Mesenchymal stem cell (in vitro differentiated cells and primary cell): Measurements from ENCODE around the gene TEAD1.

Experiments
- DNase-seq: peaks from one replicate; pipeline ENCODE4 v3.0.0-alpha.2; 2013
- H2AFZ ChIP-seq: one replicate; pipeline ENCODE4 v1.6.1; 2013; ENCODE audit warnings: low read depth, mild to moderate bottlenecking, control low read depth, inconsistent platforms, low read length, moderate library complexity
- H2AK5ac ChIP-seq: 2 replicates; pipeline ENCODE4 v1.6.1; 2013; ENCODE audit warnings: low read length, moderate library complexity, mild to moderate bottlenecking, inconsistent platforms; ENCODE audit not compliant: severe bottlenecking
- H2BK120ac ChIP-seq: one replicate; pipeline ENCODE4 v1.6.1; 2013; ENCODE audit warnings: low read depth, mild to moderate bottlenecking, inconsistent platforms, low read length, moderate library complexity
- H2BK12ac ChIP-seq, 2 experiments: one replicate each; pipeline ENCODE4 v1.6.1; 2013; ENCODE audit warnings: inconsistent platforms in 2 of 2, low read length in 2 of 2, mild to moderate bottlenecking in 2 of 2, moderate library complexity in 2 of 2, control low read depth in 1 of 2
- H2BK15ac ChIP-seq: one replicate; pipeline ENCODE4 v1.6.1; 2013; ENCODE audit warnings: mild to moderate bottlenecking, low read depth, inconsistent platforms; ENCODE audit not compliant: poor library complexity, severe bottlenecking
- H2BK5ac ChIP-seq: 2 replicates; pipeline ENCODE4 v1.6.1; 2013; ENCODE audit warnings: low read depth, mild to moderate bottlenecking, low read length, control low read depth, inconsistent platforms; ENCODE audit not compliant: poor library complexity, severe bottlenecking
- H3K14ac ChIP-seq, 2 experiments: one replicate each; pipeline ENCODE4 v1.6.1; 2013; ENCODE audit warnings: inconsistent platforms in 2 of 2, low read length in 2 of 2, control low read depth in 1 of 2, mild to moderate bottlenecking in 1 of 2, moderate library complexity in 1 of 2
- H3K18ac ChIP-seq, 2 experiments: one replicate each; pipeline ENCODE4 v1.6.1; 2013; ENCODE audit warnings: inconsistent platforms in 2 of 2, low read length in 2 of 2, control low read depth in 1 of 2, low read depth in 1 of 2, mild to moderate bottlenecking in 1 of 2
- H3K23ac ChIP-seq, 2 experiments: one replicate each; pipeline ENCODE4 v1.6.1; 2013; ENCODE audit warnings: inconsistent platforms in 2 of 2, low read length in 2 of 2, mild to moderate bottlenecking in 2 of 2, moderate library complexity in 2 of 2, control low read depth in 1 of 2
- H3K27ac ChIP-seq: 2 replicates; pipeline ENCODE4 v1.5.1; 2013; ENCODE audit warnings: mild to moderate bottlenecking, moderate library complexity, low read length, control low read depth, inconsistent platforms; ENCODE audit not compliant: poor library complexity, severe bottlenecking
- H3K27me3 ChIP-seq, 2 experiments: 2 replicates each; pipeline versions ENCODE4 v1.6.1 to v1.7.0; 2013; ENCODE audit warnings: low read length in 2 of 2, mild to moderate bottlenecking in 2 of 2, moderate library complexity in 2 of 2, control low read depth in 1 of 2, inconsistent platforms in 1 of 2; ENCODE audit not compliant: control insufficient read depth in 1 of 2, insufficient read depth in 1 of 2
- H3K36me3 ChIP-seq, 2 experiments: 2 replicates each; pipeline versions ENCODE4 v1.6.1 to v1.7.0; 2013; ENCODE audit warnings: low read length in 2 of 2, control low read depth in 1 of 2, inconsistent platforms in 1 of 2, low read depth in 1 of 2, mild to moderate bottlenecking in 1 of 2; ENCODE audit not compliant: insufficient read depth in 2 of 2, control insufficient read depth in 1 of 2
- H3K4ac ChIP-seq, 2 experiments: one replicate each; pipeline ENCODE4 v1.6.1; 2013; ENCODE audit warnings: inconsistent platforms in 2 of 2, low read length in 2 of 2, mild to moderate bottlenecking in 2 of 2, moderate library complexity in 2 of 2, control low read depth in 1 of 2, low read depth in 1 of 2
- H3K4me1 ChIP-seq: 2 replicates; pipeline ENCODE4 v1.6.1; 2013; ENCODE audit warnings: low read depth, low read length, control low read depth; ENCODE audit not compliant: control insufficient read depth, insufficient read depth
- H3K4me2 ChIP-seq: 2 replicates; pipeline ENCODE4 v1.6.1; 2013; ENCODE audit warnings: low read length, mild to moderate bottlenecking, inconsistent platforms; ENCODE audit not compliant: poor library complexity, severe bottlenecking
- H3K4me3 ChIP-seq, 2 experiments: 2 replicates each; pipeline versions ENCODE4 v1.5.1 to v1.7.0; 2013; ENCODE audit warnings: low read length in 2 of 2, mild to moderate bottlenecking in 2 of 2, control low read depth in 1 of 2, low read depth in 1 of 2; ENCODE audit not compliant: insufficient read depth in 1 of 2
- H3K79me1 ChIP-seq: replicated peaks from 2 replicates; pipeline ENCODE4 v1.6.1; 2013; ENCODE audit warnings: mild to moderate bottlenecking, control low read depth, low read length, inconsistent platforms; ENCODE audit not compliant: poor library complexity, severe bottlenecking
- H3K9ac ChIP-seq: 2 replicates; pipeline ENCODE4 v1.7.0; 2013; ENCODE audit warnings: mild to moderate bottlenecking, low read length, moderate library complexity
- H3K9me3 ChIP-seq: 2 replicates; pipeline ENCODE4 v1.7.0; 2013; ENCODE audit warnings: mild to moderate bottlenecking, low read length; ENCODE audit not compliant: control insufficient read depth
- H4K8ac ChIP-seq: one replicate; pipeline ENCODE4 v1.6.1; 2013; ENCODE audit warnings: inconsistent platforms, mild to moderate bottlenecking, low read length, moderate library complexity
- H4K91ac ChIP-seq: one replicate; pipeline ENCODE4 v1.6.1; 2013; ENCODE audit warnings: mild to moderate bottlenecking, low read length, inconsistent platforms
- WGBS: methylation state at CpG from one replicate; pipeline ENCODE4 v1.1.7; 2013; ENCODE audit warnings: mixed read lengths; 5-methylcytosine and 5-hydroxymethylcytosine counted together

TEAD1 gene

GRCh38 chr11:12642040-12642439 lies 32.2 kb upstream of the TEAD1 start:
- no peak overlapping the region for H3K14ac ChIP-seq
- H4K8ac ChIP-seq: peak overlapping the region; percentile 98
- H3K18ac ChIP-seq: peak overlapping the region; percentile 38 to 86
- H3K4me2 ChIP-seq: no peak overlapping the region
- H3K4me1 ChIP-seq: peaks cover 2% of the 10 kb centered on the region
- no peak overlapping the region for H3K4me3 ChIP-seq
- no peaks in the 10 kb centered on the region for H3K27me3 ChIP-seq
- peak overlapping the region in 1 of 2 experiments; percentile 10 for H3K4ac ChIP-seq
- H2BK120ac ChIP-seq: no peak overlapping the region
- no peaks in the 10 kb centered on the region for H3K36me3 ChIP-seq
- no peaks in the 10 kb centered on the region for H3K9me3 ChIP-seq
- WGBS: 33% methylated on average over 5 of the region's 5 CpGs
- H2BK12ac ChIP-seq: peak overlapping the region in 1 of 2 experiments; percentile 66
- no peak overlapping the region for H2BK15ac ChIP-seq
- H3K9ac ChIP-seq: peak overlapping the region; percentile 9
- no peaks in the 10 kb centered on the region for H3K79me1 ChIP-seq
- H3K27ac ChIP-seq: no peak overlapping the region
- H4K91ac ChIP-seq: peak overlapping the region; percentile 83
- no peak overlapping the region for H2AFZ ChIP-seq
- no peak overlapping the region for H3K23ac ChIP-seq
- H2AK5ac ChIP-seq: no peak overlapping the region
- H2BK5ac ChIP-seq: no peak overlapping the region
- DNase-seq: peak; percentile 52

DNA sequence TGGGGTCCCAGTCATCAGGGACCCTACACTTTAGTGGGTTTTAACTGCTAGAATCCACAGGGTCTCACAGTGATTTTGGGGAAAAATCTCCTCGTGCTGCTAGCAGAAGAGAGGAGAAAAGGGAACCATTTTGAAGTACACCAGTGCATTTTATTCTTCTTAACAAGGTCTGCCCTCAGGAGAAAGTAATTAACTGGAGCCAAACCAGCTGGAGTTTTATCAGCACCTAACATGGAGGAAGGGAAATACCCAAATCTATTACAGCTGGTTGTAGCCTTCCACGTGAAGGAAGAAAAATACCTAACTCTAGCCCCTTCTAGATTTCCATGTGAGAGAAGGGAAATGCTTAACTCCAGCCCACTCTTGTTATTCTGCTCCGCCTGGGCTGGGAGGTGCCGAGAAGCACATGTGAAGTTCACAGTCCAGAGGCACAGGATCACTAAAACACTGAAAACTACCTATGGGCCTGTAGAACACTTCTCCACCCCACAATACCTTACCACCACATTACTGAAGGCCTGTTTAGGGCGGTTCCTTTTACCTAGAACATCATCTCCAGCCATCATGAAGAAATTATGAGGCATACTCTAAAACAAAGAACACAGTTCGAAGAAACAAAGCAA lies 31.3 kb upstream of the TEAD1 start:
- 84% methylated on average over 5 of the region's 6 CpGs for WGBS

DNA sequence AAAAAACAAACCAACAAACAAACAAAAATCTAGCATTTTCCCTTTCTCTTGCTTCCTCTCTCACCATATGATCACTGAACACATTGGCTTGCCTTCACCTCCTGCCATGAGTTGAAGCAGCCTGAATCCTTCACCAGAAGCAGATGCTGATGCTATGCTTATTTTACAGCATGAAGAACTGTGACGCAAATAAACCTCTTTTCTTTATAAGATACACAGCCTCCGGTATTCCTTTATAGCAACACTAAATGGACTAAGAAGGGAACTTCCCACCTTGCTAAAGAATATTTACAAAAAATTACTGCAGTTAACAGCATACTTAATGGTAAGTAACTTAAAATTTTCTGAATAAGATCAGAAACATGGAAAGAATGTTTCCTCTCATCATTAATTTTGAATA lies 27.7 kb upstream of the TEAD1 start:
- no peak overlapping the region for H3K4me3 ChIP-seq
- no peak overlapping the region for H3K23ac ChIP-seq
- H3K79me1 ChIP-seq: no peaks in the 10 kb centered on the region
- H3K4ac ChIP-seq: no peak overlapping the region
- no peak overlapping the region for H2BK120ac ChIP-seq
- no peak overlapping the region for H3K14ac ChIP-seq
- no peak overlapping the region for H4K8ac ChIP-seq
- H3K9me3 ChIP-seq: no peaks in the 10 kb centered on the region
- H3K9ac ChIP-seq: no peak overlapping the region
- no peak overlapping the region for H2BK12ac ChIP-seq
- no peak overlapping the region for H2BK15ac ChIP-seq
- no peak overlapping the region for H3K27ac ChIP-seq
- no peak overlapping the region for H2AK5ac ChIP-seq
- no peaks in the 10 kb centered on the region for H3K27me3 ChIP-seq
- no peak overlapping the region for H3K18ac ChIP-seq
- peaks cover 2% of the 10 kb centered on the region for H3K4me1 ChIP-seq
- WGBS: 85% methylated on average over 2 of the region's 2 CpGs
- no peak overlapping the region for H3K4me2 ChIP-seq
- no peak overlapping the region for H2AFZ ChIP-seq
- no peak overlapping the region for H2BK5ac ChIP-seq
- no peak overlapping the region for H4K91ac ChIP-seq
- no peaks in the 10 kb centered on the region for H3K36me3 ChIP-seq
- DNase-seq: no peak

More for the DNA sequence above, 31.3 kb upstream of the TEAD1 start:
- peak overlapping the region in 1 of 2 experiments; percentile 62 for H3K18ac ChIP-seq
- H2BK5ac ChIP-seq: no peak overlapping the region
- no peak overlapping the region for H4K91ac ChIP-seq
- H3K27ac ChIP-seq: no peak overlapping the region
- H2BK120ac ChIP-seq: peak overlapping the region; percentile 73
- H3K9ac ChIP-seq: no peak overlapping the region
- DNase-seq: peak; percentile 41
- H3K9me3 ChIP-seq: no peaks in the 10 kb centered on the region
- peak overlapping the region; percentile 18 to 54 for H2BK12ac ChIP-seq
- H3K4me3 ChIP-seq: no peak overlapping the region
- no peak overlapping the region for H3K4me2 ChIP-seq
- H3K27me3 ChIP-seq: no peaks in the 10 kb centered on the region
- peak overlapping the region; percentile 36 for H2AFZ ChIP-seq
- H4K8ac ChIP-seq: peak overlapping the region; percentile 30
- no peaks in the 10 kb centered on the region for H3K36me3 ChIP-seq
- H3K79me1 ChIP-seq: no peaks in the 10 kb centered on the region
- H2AK5ac ChIP-seq: no peak overlapping the region
- H2BK15ac ChIP-seq: no peak overlapping the region
- H3K4me1 ChIP-seq: peaks cover 2% of the 10 kb centered on the region
- no peak overlapping the region for H3K23ac ChIP-seq
- H3K14ac ChIP-seq: no peak overlapping the region
- peak overlapping the region; percentile 69 to 71 for H3K4ac ChIP-seq

- H3K4ac ChIP-seq: peak overlapping the region in 1 of 2 experiments; percentile 35
- H3K9me3 ChIP-seq: peaks cover 4% of the 10 kb centered on the region
- H3K27me3 ChIP-seq: no peaks in the 10 kb centered on the region
- H3K79me1 ChIP-seq: no peaks in the 10 kb centered on the region
- H3K18ac ChIP-seq: no peak overlapping the region
- H2BK12ac ChIP-seq: no peak overlapping the region
- no peak overlapping the region for H3K4me3 ChIP-seq
- no peak overlapping the region for H3K23ac ChIP-seq
- no peak overlapping the region for H3K27ac ChIP-seq
- H2BK5ac ChIP-seq: no peak overlapping the region
- 91% methylated on average over 6 of the region's 7 CpGs for WGBS
- no peak overlapping the region for H3K4me2 ChIP-seq
- no peak overlapping the region for H3K14ac ChIP-seq
- H3K4me1 ChIP-seq: peaks cover 2% of the 10 kb centered on the region
- no peak overlapping the region for H2AK5ac ChIP-seq
- H4K8ac ChIP-seq: no peak overlapping the region
- H3K36me3 ChIP-seq: no peaks in the 10 kb centered on the region
- H4K91ac ChIP-seq: no peak overlapping the region
- no peak overlapping the region for H3K9ac ChIP-seq
- no peak overlapping the region for H2AFZ ChIP-seq
- no peak for DNase-seq
- H2BK15ac ChIP-seq: no peak overlapping the region
- no peak overlapping the region for H2BK120ac ChIP-seq
Observed at GRCh38 chr11:12653729-12654128, 20.5 kb upstream of the TEAD1 start.
